ENCODE results near the gene TMEM161A. TPM values are rescaled to one million over a fixed set of nuclear protein-coding genes. Genes with fewer than 3 reads are reported as not detected.

Gene TMEM161A
- total RNA-seq, 2 experiments from 2014 or later = 8.2 to 10.9 TPM

- Histone ChIP-seq H3K9me3 (ENCODE audit: control insufficient read depth in 1 of 2, insufficient read depth in 1 of 2, low read length in 2 of 2) (peaks cover 0 to 4% of the 10 kb centered on the region in 2 experiments), H3K27ac (ENCODE audit: low read depth in 1 of 2, low read length in 2 of 2) (no peak overlapping the region), H3K4me3 (ENCODE audit: low read length) (no peak overlapping the region), H3K4me1 (ENCODE audit: insufficient read depth, low read length) (no peaks in the 10 kb centered on the region), H3K27me3 (ENCODE audit: control insufficient read depth in 1 of 2, insufficient read depth in 2 of 2, low read length in 2 of 2) (no peaks in the 10 kb centered on the region), H3K36me3 (ENCODE audit: insufficient read depth, low read length) (peaks cover 5% of the 10 kb centered on the region)
- H3K36me3 Mint-ChIP-seq (ENCODE audit: low read depth) = peaks cover 35% of the 10 kb centered on the region
- H3K4me1 Mint-ChIP-seq (ENCODE audit: low read depth) = peaks cover 4% of the 10 kb centered on the region
- ATAC-seq (ENCODE audit: poor library complexity) (no peak), DNase-seq (no peak)
- no peaks in the 10 kb centered on the region for H3K9me3 Mint-ChIP-seq
- intact Hi-C loops (cut with DNase I, micrococcal nuclease) = no loop called here
- H3K27me3 Mint-ChIP-seq = no peaks in the 10 kb centered on the region
- no peak overlapping the region for H3K4me3 Mint-ChIP-seq
- ChIA-PET CTCF (no interaction called here), POLR2A (no interaction called here)
- H3K27ac Mint-ChIP-seq = no peak overlapping the region
- TF ChIP-seq CTCF (IDR thresholded peaks at IDR 0.05) = no peak
Observed at GRCh38 chr19:19083413-19084178, 54.7 kb downstream of the TMEM161A start.

- peaks cover 5% of the 10 kb centered on the region for H3K36me3 ChIP-seq (ENCODE audit: insufficient read depth, low read length)
- intact Hi-C loops (cut with DNase I, micrococcal nuclease) = no loop called here
- H3K4me3 ChIP-seq (ENCODE audit: low read length) = no peak overlapping the region
- Mint-ChIP-seq H3K27me3 (no peaks in the 10 kb centered on the region), H3K27ac (no peak overlapping the region), H3K36me3 (ENCODE audit: low read depth) (peaks cover 43% of the 10 kb centered on the region), H3K4me3 (no peak overlapping the region), H3K4me1 (ENCODE audit: low read depth) (peaks cover 14% of the 10 kb centered on the region), H3K9me3 (no peaks in the 10 kb centered on the region)
- H3K4me1 ChIP-seq (ENCODE audit: insufficient read depth, low read length) = peaks cover 3% of the 10 kb centered on the region
- no peak for TF ChIP-seq CTCF (IDR thresholded peaks at IDR 0.05)
- no peak for DNase-seq
- ChIA-PET POLR2A (no interaction called here), CTCF (no interaction called here)
- ATAC-seq (ENCODE audit: poor library complexity) = no peak
- H3K27me3 ChIP-seq (ENCODE audit: control insufficient read depth in 1 of 2, insufficient read depth in 2 of 2, low read length in 2 of 2) = no peaks in the 10 kb centered on the region
- peaks cover 0 to 4% of the 10 kb centered on the region in 2 experiments for H3K9me3 ChIP-seq (ENCODE audit: control insufficient read depth in 1 of 2, insufficient read depth in 1 of 2, low read length in 2 of 2)
- H3K27ac ChIP-seq (ENCODE audit: low read depth in 1 of 2, low read length in 2 of 2) = no peak overlapping the region
Observed at GRCh38 chr19:19081642-19082151, 56.6 kb downstream of the TMEM161A start.

DNA sequence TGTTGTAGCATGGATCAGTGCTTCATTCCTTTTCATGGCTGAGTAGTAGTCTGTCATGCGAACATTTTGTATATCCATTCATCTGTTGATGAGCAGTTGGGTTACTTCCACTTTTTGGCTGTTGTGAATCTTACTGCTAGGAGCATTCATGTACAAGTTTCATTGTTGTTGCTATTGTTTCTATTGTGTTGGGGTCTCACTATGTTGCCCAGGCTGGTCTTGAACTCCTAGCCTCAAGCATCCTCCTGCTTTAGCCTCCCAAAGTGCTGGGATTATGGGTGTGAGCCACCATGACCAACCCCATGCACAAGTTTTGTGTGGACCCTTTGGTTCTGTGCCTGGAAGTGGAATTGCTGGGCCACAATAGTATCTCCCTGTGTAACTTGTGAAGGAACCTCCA, 58.7 kb downstream of the TMEM161A start:
- no peak overlapping the region for H3K27ac ChIP-seq (ENCODE audit: low read depth in 1 of 2, low read length in 2 of 2)
- H3K4me1 ChIP-seq (ENCODE audit: insufficient read depth, low read length) = peaks cover 6% of the 10 kb centered on the region
- intact Hi-C loops (cut with DNase I, micrococcal nuclease) = no loop called here
- Mint-ChIP-seq H3K4me3 (no peak overlapping the region), H3K4me1 (ENCODE audit: low read depth) (peaks cover 18% of the 10 kb centered on the region), H3K36me3 (ENCODE audit: low read depth) (peaks cover 55% of the 10 kb centered on the region), H3K9me3 (no peaks in the 10 kb centered on the region), H3K27ac (no peak overlapping the region), H3K27me3 (no peaks in the 10 kb centered on the region)
- ATAC-seq (ENCODE audit: poor library complexity) (no peak), DNase-seq (no peak)
- H3K4me3 ChIP-seq (ENCODE audit: low read length) = no peak overlapping the region
- H3K27me3 ChIP-seq (ENCODE audit: control insufficient read depth in 1 of 2, insufficient read depth in 2 of 2, low read length in 2 of 2) = no peaks in the 10 kb centered on the region
- ChIA-PET CTCF (no interaction called here), POLR2A (no interaction called here)
- no peak for TF ChIP-seq CTCF (IDR thresholded peaks at IDR 0.05)
- peaks cover 0 to 4% of the 10 kb centered on the region in 2 experiments for H3K9me3 ChIP-seq (ENCODE audit: control insufficient read depth in 1 of 2, insufficient read depth in 1 of 2, low read length in 2 of 2)
- H3K36me3 ChIP-seq (ENCODE audit: insufficient read depth, low read length) = peaks cover 12% of the 10 kb centered on the region

All from CD4-positive, alpha-beta T cell (primary cell).